CD4-positive, alpha-beta T cell treated with Interleukin-15 for 1 hour (primary cell): ENCODE measurements around the gene MED14.

Experiments used
- DNase-seq: peaks from one replicate; pipeline ENCODE4 v3.0.0-alpha.2; 2020

Gene MED14

GRCh38 chrX:40729598-40730584 lies 5.5 kb downstream of the MED14 start:
- DNase-seq: no peak

- DNase-seq: no peak
Observed at GRCh38 chrX:40727581-40728252, 7.6 kb downstream of the MED14 start.

GRCh38 chrX:40727093-40727492 lies 8.2 kb downstream of the MED14 start:
- no peak for DNase-seq

GRCh38 chrX:40722930-40723329 lies 12.4 kb downstream of the MED14 start:
- no peak for DNase-seq

- DNase-seq: no peak
Observed at GRCh38 chrX:40721489-40722106, 13.7 kb downstream of the MED14 start.

GRCh38 chrX:40720792-40721191 lies 14.6 kb downstream of the MED14 start:
- DNase-seq: no peak

GRCh38 chrX:40720339-40720738 lies 15.0 kb downstream of the MED14 start:
- DNase-seq: no peak

GRCh38 chrX:40719731-40720130 lies 15.6 kb downstream of the MED14 start:
- no peak for DNase-seq

- no peak for DNase-seq
Observed at GRCh38 chrX:40719218-40719617, 16.1 kb downstream of the MED14 start.

- no peak for DNase-seq
Observed at GRCh38 chrX:40709395-40709794, 25.9 kb downstream of the MED14 start.

GRCh38 chrX:40705658-40706312 lies 29.6 kb downstream of the MED14 start:
- no peak for DNase-seq

GRCh38 chrX:40700640-40701342 lies 34.6 kb downstream of the MED14 start:
- no peak for DNase-seq

GRCh38 chrX:40698851-40699250 lies 36.5 kb downstream of the MED14 start:
- DNase-seq: no peak

- no peak for DNase-seq
Observed at GRCh38 chrX:40694802-40695201, 40.5 kb downstream of the MED14 start.

GRCh38 chrX:40688929-40689328 lies 46.4 kb downstream of the MED14 start:
- DNase-seq: no peak

GRCh38 chrX:40687169-40687568 lies 48.2 kb downstream of the MED14 start:
- DNase-seq: no peak

GRCh38 chrX:40685362-40685918 lies 49.9 kb downstream of the MED14 start:
- DNase-seq: no peak

GRCh38 chrX:40684092-40684491 lies 51.2 kb downstream of the MED14 start:
- no peak for DNase-seq

- no peak for DNase-seq
Observed at GRCh38 chrX:40683245-40683644, 52.1 kb downstream of the MED14 start.

GRCh38 chrX:40671126-40671525 lies 64.2 kb downstream of the MED14 start:
- no peak for DNase-seq

- no peak for DNase-seq
Observed at GRCh38 chrX:40663880-40664630, 71.3 kb downstream of the MED14 start.
